ENCODE results near the gene PGC. TPM values are rescaled to one million over a fixed set of nuclear protein-coding genes. Genes with fewer than 3 reads are reported as not detected.

Gene PGC
- total and polyA plus RNA-seq, 7 donors, result 0.07 to 12.6 (median 9.2) TPM; not detected in 4

DNA sequence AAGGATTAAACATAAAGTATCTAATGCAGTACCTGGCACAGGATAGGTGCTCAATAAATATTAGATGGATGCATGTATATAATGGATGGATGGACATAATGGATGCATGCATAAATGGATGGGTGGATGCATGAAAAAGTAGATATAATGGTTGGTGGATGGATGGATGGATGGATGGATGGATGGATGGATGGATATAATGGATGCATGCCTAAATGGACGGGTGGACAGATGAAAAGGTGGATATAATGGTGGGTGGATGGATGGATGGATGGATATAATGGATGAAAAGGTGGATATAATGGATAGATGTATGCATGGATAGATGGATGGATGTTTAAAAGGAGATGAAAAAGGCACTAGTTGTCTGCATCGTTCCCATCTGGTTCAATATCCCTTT, 37.8 kb downstream of the PGC start:
- TF ChIP-seq EP300 (IDR thresholded peaks at IDR 0.05) (no peak), POLR2A (IDR thresholded peaks at IDR 0.05) (no peak), POLR2AphosphoS5 (IDR thresholded peaks at IDR 0.05) (no peak)
- TF ChIP-seq, protein P1, sequence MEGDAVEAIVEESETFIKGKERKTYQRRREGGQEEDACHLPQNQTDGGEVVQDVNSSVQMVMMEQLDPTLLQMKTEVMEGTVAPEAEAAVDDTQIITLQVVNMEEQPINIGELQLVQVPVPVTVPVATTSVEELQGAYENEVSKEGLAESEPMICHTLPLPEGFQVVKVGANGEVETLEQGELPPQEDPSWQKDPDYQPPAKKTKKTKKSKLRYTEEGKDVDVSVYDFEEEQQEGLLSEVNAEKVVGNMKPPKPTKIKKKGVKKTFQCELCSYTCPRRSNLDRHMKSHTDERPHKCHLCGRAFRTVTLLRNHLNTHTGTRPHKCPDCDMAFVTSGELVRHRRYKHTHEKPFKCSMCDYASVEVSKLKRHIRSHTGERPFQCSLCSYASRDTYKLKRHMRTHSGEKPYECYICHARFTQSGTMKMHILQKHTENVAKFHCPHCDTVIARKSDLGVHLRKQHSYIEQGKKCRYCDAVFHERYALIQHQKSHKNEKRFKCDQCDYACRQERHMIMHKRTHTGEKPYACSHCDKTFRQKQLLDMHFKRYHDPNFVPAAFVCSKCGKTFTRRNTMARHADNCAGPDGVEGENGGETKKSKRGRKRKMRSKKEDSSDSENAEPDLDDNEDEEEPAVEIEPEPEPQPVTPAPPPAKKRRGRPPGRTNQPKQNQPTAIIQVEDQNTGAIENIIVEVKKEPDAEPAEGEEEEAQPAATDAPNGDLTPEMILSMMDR (IDR thresholded peaks at IDR 0.05), result no peak
- H3K27me3 ChIP-seq, result no peaks in the 10 kb centered on the region
- no peak for DNase-seq
- no peaks in the 10 kb centered on the region for H3K9me3 ChIP-seq
- no peak overlapping the region for H3K4me3 ChIP-seq
- H3K4me1 ChIP-seq, result peaks cover 0 to 94% (median 80%) of the 10 kb centered on the region in 4 donors
- intact Hi-C loops (cut with DNase I), result loop anchor here (5.0 kb wide), 1 partner anchor 78 kb away; the partner anchor contains the start of gene TOMM6
- H3K36me3 ChIP-seq, result no peaks in the 10 kb centered on the region
- WGBS, 2 donors, result 89 to 93% methylated on average over 2 of the region's 2 CpGs
- H3K27ac ChIP-seq, result no peak overlapping the region

DNA sequence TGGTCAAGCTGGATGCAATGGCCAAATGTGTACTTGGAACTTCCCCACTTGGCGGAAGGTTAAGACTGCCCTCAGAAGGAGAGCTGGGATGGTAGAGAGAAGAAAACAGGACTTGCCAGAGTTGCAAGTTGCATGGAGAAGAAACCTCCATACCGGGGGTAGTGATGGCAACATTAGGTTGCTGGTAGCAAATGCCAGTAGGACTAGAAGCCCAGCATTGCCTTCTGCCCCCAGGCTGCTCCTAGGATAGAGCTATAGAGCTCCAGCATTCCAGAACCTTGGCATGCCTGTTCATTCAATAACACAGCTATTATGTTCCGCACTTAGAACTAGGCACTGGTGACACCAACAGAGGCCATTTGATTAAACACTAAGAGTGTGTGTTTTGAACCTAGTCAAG, 38.3 kb downstream of the PGC start:
- no peak overlapping the region for H3K4me3 ChIP-seq
- H3K9me3 ChIP-seq, result no peaks in the 10 kb centered on the region
- TF ChIP-seq POLR2A (IDR thresholded peaks at IDR 0.05) (no peak), POLR2AphosphoS5 (IDR thresholded peaks at IDR 0.05) (no peak), EP300 (IDR thresholded peaks at IDR 0.05) (no peak)
- TF ChIP-seq, protein P1 (IDR thresholded peaks at IDR 0.05), result no peak
- no peak for DNase-seq
- no peaks in the 10 kb centered on the region for H3K36me3 ChIP-seq
- H3K27me3 ChIP-seq, result no peaks in the 10 kb centered on the region
- 95 to 97% methylated on average over 3 of the region's 3 CpGs for WGBS, 2 donors
- peak overlapping the region in 1 of 4 donors; percentile 4 for H3K27ac ChIP-seq
- intact Hi-C loops (cut with DNase I), result loop anchor here (5.0 kb wide), 1 partner anchor 78 kb away; the partner anchor contains the start of gene TOMM6
- H3K4me1 ChIP-seq, result peaks cover 0 to 94% (median 81%) of the 10 kb centered on the region in 4 donors

DNA sequence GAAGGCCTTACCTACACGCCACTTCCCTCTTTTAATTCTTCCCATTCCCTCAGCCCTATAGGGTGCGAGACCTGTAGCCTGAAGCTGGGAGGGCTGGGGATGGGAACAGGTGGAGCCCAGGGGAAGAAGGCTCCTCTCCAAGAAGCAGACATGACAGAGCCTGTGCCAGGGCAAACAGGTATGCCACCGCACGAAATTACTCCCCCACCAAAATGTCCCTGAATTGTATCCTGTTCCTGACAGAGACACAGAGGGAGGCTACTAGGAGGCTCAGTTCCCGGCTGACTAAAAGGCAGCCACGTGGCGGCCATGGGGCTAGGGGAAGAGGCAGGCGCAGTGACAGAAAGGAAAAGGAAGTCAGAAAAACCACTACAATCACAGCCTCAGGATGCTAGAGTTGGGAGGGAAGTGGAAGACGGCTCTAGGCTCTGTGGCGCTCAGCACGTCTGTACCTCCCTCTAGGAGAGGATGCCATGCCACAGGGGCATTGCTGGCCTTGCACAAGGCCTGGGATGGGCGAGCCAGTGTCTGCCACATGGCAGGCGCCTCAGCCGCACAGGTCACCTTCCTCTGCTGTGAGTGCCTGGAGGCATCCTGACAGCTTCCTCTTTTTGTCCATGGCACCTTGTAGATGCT, 39.5 kb downstream of the PGC start:
- intact Hi-C loops (cut with DNase I), result loop anchor here (5.0 kb wide), 1 partner anchor 80 kb away; the partner anchor contains the start of gene TOMM6
- no peak for DNase-seq
- Histone ChIP-seq H3K4me1 (peaks cover 0 to 94% (median 79%) of the 10 kb centered on the region in 4 donors), H3K4me3 (no peak overlapping the region), H3K36me3 (peaks cover 0 to 2% (median 0%) of the 10 kb centered on the region in 4 donors), H3K27me3 (no peaks in the 10 kb centered on the region), H3K9me3 (no peaks in the 10 kb centered on the region), H3K27ac (peak overlapping the region; percentile 84 to 92 (median 88))
- 58 to 83% methylated on average over 14 of the region's 14 CpGs for WGBS, 2 donors
- TF ChIP-seq, protein P1 (IDR thresholded peaks at IDR 0.05), result no peak
- TF ChIP-seq EP300 (IDR thresholded peaks at IDR 0.05) (no peak), POLR2A (IDR thresholded peaks at IDR 0.05) (no peak), POLR2AphosphoS5 (IDR thresholded peaks at IDR 0.05) (no peak)

DNA sequence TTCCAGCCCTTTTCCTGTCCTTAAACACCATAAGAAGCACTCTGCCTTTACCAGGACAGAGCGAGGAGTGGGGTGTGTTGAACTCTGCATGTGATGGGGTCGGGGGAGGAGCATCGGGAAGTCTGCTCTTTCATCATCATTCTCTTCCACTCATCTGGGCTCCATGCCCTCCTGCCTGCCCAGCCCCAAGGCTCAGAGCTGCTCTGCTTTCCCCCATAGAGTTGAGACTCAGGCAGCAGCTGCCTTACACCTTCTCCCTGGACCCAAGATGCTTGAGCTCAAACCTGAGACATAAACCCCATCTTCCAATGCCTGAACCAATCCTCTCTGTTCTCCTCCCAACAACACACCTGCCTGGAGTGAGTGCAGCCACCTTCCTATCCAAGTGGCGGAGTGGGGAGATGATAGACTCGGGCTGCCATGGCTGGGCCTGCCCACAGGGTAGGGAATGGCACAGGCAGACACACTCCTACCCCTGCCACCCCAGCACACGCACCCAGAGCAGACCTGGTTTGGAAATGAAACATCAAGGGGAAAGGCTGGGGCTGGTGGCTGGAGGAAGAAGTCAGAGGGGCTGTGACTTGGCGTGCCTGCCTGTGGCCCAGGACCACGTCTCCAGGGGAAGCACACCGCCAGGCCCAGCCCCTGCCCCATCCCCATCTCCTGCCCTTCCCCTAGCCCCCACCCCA, 40.2 kb downstream of the PGC start:
- Histone ChIP-seq H3K4me3 (peak overlapping the region in 1 of 4 donors; percentile 5), H3K27me3 (no peaks in the 10 kb centered on the region), H3K27ac (peak overlapping the region; percentile 84 to 92 (median 88)), H3K4me1 (peaks cover 0 to 89% (median 75%) of the 10 kb centered on the region in 4 donors), H3K36me3 (peaks cover 0 to 4% (median 0%) of the 10 kb centered on the region in 4 donors), H3K9me3 (no peaks in the 10 kb centered on the region)
- 70 to 85% methylated on average over 9 of the region's 9 CpGs for WGBS, 2 donors
- intact Hi-C loops (cut with DNase I), result loop anchor here (1.0 to 5.0 kb wide), 2 partner anchors 28 to 80 kb away; partner anchors contain the start of genes TFEB and TOMM6
- TF ChIP-seq POLR2AphosphoS5 (IDR thresholded peaks at IDR 0.05) (peak in 3 of 4 donors; percentile 8 to 20 (median 16)), EP300 (IDR thresholded peaks at IDR 0.05) (no peak)
- TF ChIP-seq, protein P1 (IDR thresholded peaks at IDR 0.05), result no peak
- peak; percentile 85 for DNase-seq

Data from sigmoid colon (tissue), 7 donors.